Activated CD4-positive, alpha-beta T cell treated with anti-CD3 and anti-CD28 coated beads for 24 hours (primary cell): ENCODE results near the gene RIPK4.
"Not testable (repeated sequence)": the region's sequence is repeated elsewhere in the genome, so short reads cannot be mapped to it uniquely, and the experiment has no call there.

Experiments used
- DNase-seq, 2 donors: peaks; one replicate each; pipeline ENCODE4 v3.0.0-alpha.2; 2020; ENCODE audit warnings: low read depth in 2 of 2

The RIPK4 gene

GRCh38 chr21:41714299-41714865, 52.5 kb downstream of the RIPK4 start:
- not testable (repeated sequence) for DNase-seq

- DNase-seq: no peak
Measured at GRCh38 chr21:41713495-41714281, 53.2 kb downstream of the RIPK4 start.

GRCh38 chr21:41712730-41713129, 54.1 kb downstream of the RIPK4 start:
- no peak for DNase-seq

- no peak for DNase-seq
Measured at GRCh38 chr21:41712201-41712600, 54.7 kb downstream of the RIPK4 start.

GRCh38 chr21:41711416-41712007, 55.3 kb downstream of the RIPK4 start:
- no peak for DNase-seq

GRCh38 chr21:41710823-41711160, 56.1 kb downstream of the RIPK4 start:
- no peak for DNase-seq

- no peak for DNase-seq
Measured at GRCh38 chr21:41709965-41710822, 56.7 kb downstream of the RIPK4 start.

GRCh38 chr21:41709166-41709565, 57.7 kb downstream of the RIPK4 start:
- DNase-seq: no peak

- DNase-seq: no peak
Measured at GRCh38 chr21:41707960-41708330, 58.9 kb downstream of the RIPK4 start.

GRCh38 chr21:41707231-41707959, 59.5 kb downstream of the RIPK4 start:
- DNase-seq: no peak

- DNase-seq: no peak
Measured at GRCh38 chr21:41706678-41707077, 60.2 kb downstream of the RIPK4 start.

- no peak for DNase-seq
Measured at GRCh38 chr21:41706263-41706639, 60.6 kb downstream of the RIPK4 start.

GRCh38 chr21:41705546-41706262, 61.1 kb downstream of the RIPK4 start:
- DNase-seq: no peak

GRCh38 chr21:41703857-41704501, 62.9 kb downstream of the RIPK4 start:
- DNase-seq: no peak

- DNase-seq: no peak
Measured at GRCh38 chr21:41701749-41702148, 65.1 kb downstream of the RIPK4 start.

GRCh38 chr21:41699311-41699710, 67.5 kb downstream of the RIPK4 start:
- no peak for DNase-seq

- DNase-seq: no peak
Measured at GRCh38 chr21:41698071-41698470, 68.8 kb downstream of the RIPK4 start.

GRCh38 chr21:41695513-41695912, 71.3 kb downstream of the RIPK4 start:
- DNase-seq: no peak

- not testable (repeated sequence) for DNase-seq
Measured at GRCh38 chr21:41694042-41694441, 72.8 kb downstream of the RIPK4 start.

- DNase-seq: no peak
Measured at GRCh38 chr21:41692185-41692565, 74.7 kb downstream of the RIPK4 start.
